HL-60 (cell line): ENCODE results near the gene KCNQ1.

Experiments
- GABPA ChIP-seq: IDR thresholded peaks from 2 replicates; pipeline ENCODE4 v1.6.1; 2012; ENCODE audit warnings: low read depth
- POLR2AphosphoS5 ChIP-seq: IDR thresholded peaks from 2 replicates; pipeline ENCODE4 v1.6.1; 2012; ENCODE audit warnings: low read depth
- SPI1 ChIP-seq: IDR thresholded peaks from 2 replicates; pipeline ENCODE4 v1.6.1; 2012; ENCODE audit warnings: low read depth, mild to moderate bottlenecking, borderline replicate concordance
- TF ChIP-seq, protein P1 (sequence below): IDR thresholded peaks from one replicate; pipeline ENCODE4 v1.5.1; 2011; ENCODE audit warnings: low read length, control low read depth, inconsistent platforms; ENCODE audit not compliant: insufficient read depth

- TF ChIP-seq, protein P1, sequence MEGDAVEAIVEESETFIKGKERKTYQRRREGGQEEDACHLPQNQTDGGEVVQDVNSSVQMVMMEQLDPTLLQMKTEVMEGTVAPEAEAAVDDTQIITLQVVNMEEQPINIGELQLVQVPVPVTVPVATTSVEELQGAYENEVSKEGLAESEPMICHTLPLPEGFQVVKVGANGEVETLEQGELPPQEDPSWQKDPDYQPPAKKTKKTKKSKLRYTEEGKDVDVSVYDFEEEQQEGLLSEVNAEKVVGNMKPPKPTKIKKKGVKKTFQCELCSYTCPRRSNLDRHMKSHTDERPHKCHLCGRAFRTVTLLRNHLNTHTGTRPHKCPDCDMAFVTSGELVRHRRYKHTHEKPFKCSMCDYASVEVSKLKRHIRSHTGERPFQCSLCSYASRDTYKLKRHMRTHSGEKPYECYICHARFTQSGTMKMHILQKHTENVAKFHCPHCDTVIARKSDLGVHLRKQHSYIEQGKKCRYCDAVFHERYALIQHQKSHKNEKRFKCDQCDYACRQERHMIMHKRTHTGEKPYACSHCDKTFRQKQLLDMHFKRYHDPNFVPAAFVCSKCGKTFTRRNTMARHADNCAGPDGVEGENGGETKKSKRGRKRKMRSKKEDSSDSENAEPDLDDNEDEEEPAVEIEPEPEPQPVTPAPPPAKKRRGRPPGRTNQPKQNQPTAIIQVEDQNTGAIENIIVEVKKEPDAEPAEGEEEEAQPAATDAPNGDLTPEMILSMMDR: no peak
- TF ChIP-seq POLR2AphosphoS5 (no peak), GABPA (no peak), SPI1 (no peak)
Measured at GRCh38 chr11:2667940-2668339, 223.1 kb downstream of the KCNQ1 start.
